NCI-H2171 (cell line): Measurements from ENCODE around the gene ZNF653.
"Not testable (repeated sequence)": the region's sequence is repeated elsewhere in the genome, so short reads cannot be mapped to it uniquely, and the experiment has no call there.

Source experiments
- DNase-seq: peaks from one replicate; lab custom pipeline; 2025; lab: John Stamatoyannopoulos, UW

Gene ZNF653

GRCh38 chr19:11456659-11457058 lies 49.0 kb downstream of the ZNF653 start:
- DNase-seq, result no peak

GRCh38 chr19:11455233-11455554 lies 50.4 kb downstream of the ZNF653 start:
- not testable (repeated sequence) for DNase-seq

GRCh38 chr19:11453468-11454341 lies 51.9 kb downstream of the ZNF653 start:
- no peak for DNase-seq

GRCh38 chr19:11452620-11453310 lies 52.9 kb downstream of the ZNF653 start:
- DNase-seq, result no peak

GRCh38 chr19:11451871-11452619 lies 53.6 kb downstream of the ZNF653 start:
- no peak for DNase-seq

GRCh38 chr19:11451327-11451870 lies 54.2 kb downstream of the ZNF653 start:
- DNase-seq, result no peak

- DNase-seq, result no peak
Observed at GRCh38 chr19:11450570-11451326, 54.9 kb downstream of the ZNF653 start.

- DNase-seq, result no peak
Observed at GRCh38 chr19:11448923-11449554, 56.6 kb downstream of the ZNF653 start.

- DNase-seq, result no peak
Observed at GRCh38 chr19:11448410-11448809, 57.2 kb downstream of the ZNF653 start.

GRCh38 chr19:11447347-11448262 lies 58.0 kb downstream of the ZNF653 start:
- DNase-seq, result no peak

- no peak for DNase-seq
Observed at GRCh38 chr19:11446652-11447301, 58.9 kb downstream of the ZNF653 start.

GRCh38 chr19:11446271-11446651 lies 59.4 kb downstream of the ZNF653 start:
- no peak for DNase-seq

GRCh38 chr19:11445141-11445540 lies 60.5 kb downstream of the ZNF653 start:
- no peak for DNase-seq

GRCh38 chr19:11444059-11444458 lies 61.6 kb downstream of the ZNF653 start:
- DNase-seq, result no peak

- no peak for DNase-seq
Observed at GRCh38 chr19:11437955-11438354, 67.7 kb downstream of the ZNF653 start.

GRCh38 chr19:11435833-11436313 lies 69.8 kb downstream of the ZNF653 start:
- no peak for DNase-seq

- DNase-seq, result peak; percentile 99
Observed at GRCh38 chr19:11435057-11435832, 70.4 kb downstream of the ZNF653 start, which contains the start of the genes ODAD3 and PRKCSH. Gene ODAD3 (minus strand): TSS chr19:11435121. CDS start chr19:11435016, 105 bp downstream. Gene PRKCSH (plus strand): TSS chr19:11435635. CDS start chr19:11436118, 483 bp downstream.

- no peak for DNase-seq
Observed at GRCh38 chr19:11434703-11435056, 71.0 kb downstream of the ZNF653 start.
